ENCODE results near the gene SEPTIN10.

DNA sequence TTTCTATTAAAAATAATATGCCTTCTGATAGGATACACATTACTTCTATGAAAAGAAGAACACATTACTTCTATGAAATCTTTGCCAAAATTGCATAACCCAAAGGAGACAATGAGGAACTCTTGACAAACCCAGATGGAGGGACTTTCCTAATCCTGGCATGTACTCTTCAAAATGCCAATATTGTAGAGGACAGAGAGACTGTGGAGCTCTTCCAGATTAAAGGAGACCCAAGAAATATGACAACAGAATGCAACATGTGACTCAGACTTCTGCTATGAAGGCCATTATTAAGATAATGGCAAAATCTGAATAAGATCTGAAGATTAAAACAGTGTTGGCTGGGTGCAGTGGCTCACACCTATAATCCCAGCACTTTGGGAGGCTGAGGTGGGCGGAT lies 22.6 kb upstream of the SEPTIN10 start:
- TF ChIP-seq POLR2AphosphoS5 (IDR thresholded peaks at IDR 0.05), result no peak
- TF ChIP-seq, protein P1, sequence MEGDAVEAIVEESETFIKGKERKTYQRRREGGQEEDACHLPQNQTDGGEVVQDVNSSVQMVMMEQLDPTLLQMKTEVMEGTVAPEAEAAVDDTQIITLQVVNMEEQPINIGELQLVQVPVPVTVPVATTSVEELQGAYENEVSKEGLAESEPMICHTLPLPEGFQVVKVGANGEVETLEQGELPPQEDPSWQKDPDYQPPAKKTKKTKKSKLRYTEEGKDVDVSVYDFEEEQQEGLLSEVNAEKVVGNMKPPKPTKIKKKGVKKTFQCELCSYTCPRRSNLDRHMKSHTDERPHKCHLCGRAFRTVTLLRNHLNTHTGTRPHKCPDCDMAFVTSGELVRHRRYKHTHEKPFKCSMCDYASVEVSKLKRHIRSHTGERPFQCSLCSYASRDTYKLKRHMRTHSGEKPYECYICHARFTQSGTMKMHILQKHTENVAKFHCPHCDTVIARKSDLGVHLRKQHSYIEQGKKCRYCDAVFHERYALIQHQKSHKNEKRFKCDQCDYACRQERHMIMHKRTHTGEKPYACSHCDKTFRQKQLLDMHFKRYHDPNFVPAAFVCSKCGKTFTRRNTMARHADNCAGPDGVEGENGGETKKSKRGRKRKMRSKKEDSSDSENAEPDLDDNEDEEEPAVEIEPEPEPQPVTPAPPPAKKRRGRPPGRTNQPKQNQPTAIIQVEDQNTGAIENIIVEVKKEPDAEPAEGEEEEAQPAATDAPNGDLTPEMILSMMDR (IDR thresholded peaks at IDR 0.05), result no peak

Data from sigmoid colon (tissue), 4 donors.